Right lobe of liver (tissue), 6 donors: ENCODE results near the gene PIGW. TPM values are rescaled to one million over a fixed set of nuclear protein-coding genes. Genes with fewer than 3 reads are reported as not detected.

ENCODE experiments used
- ATAC-seq, 4 donors: fragments of 200-7000 bp; cut with Tn5 transposase; one replicate each; pipeline ENCODE4 v1.9.1; 2020; ENCODE audit warnings: mild to moderate bottlenecking in 4 of 4, moderate library complexity in 4 of 4
- DNase-seq, 3 donors: peaks; one replicate each; pipeline ENCODE4 v3.0.0-alpha.2; 2020
- H3K27ac ChIP-seq, 3 donors: fragments of 200-600 bp; one replicate each; pipeline ENCODE4 v1.8.0; 2022
- H3K27me3 ChIP-seq, 2 donors: fragments of 200-600 bp; one replicate each; pipeline ENCODE4 v1.8.0; 2022
- H3K36me3 ChIP-seq, 4 donors: fragments of 200-600 bp; sonication (generic) in 1 of 4; one replicate each; pipeline versions ENCODE4 v1.5.1 to v1.8.0; 2017 to 2022; ENCODE audit warnings: control low read depth in 1 of 4
- H3K4me1 ChIP-seq, 4 donors: fragments of 200-600 bp; sonication (generic) in 1 of 4; one replicate each; pipeline versions ENCODE4 v1.5.1 to v1.8.0; 2017 to 2022; ENCODE audit warnings: control low read depth in 1 of 4
- H3K4me3 ChIP-seq, 3 donors: fragments of 200-600 bp; one replicate each; pipeline ENCODE4 v1.8.0; 2022
- H3K9me3 ChIP-seq, 4 donors: fragments of 200-600 bp; sonication (generic) in 1 of 4; one replicate each; pipeline versions ENCODE4 v1.5.1 to v1.8.0; 2017 to 2022; ENCODE audit warnings: control low read depth in 1 of 4
- POLR2A ChIP-seq: fragments of 450-650 bp; IDR thresholded peaks from one replicate; pipeline ENCODE4 v1.6.1; 2017; ENCODE audit warnings: antibody characterized with exemption, mild to moderate bottlenecking
- WGBS: methylation state at CpG from one replicate; pipeline ENCODE4 v1.1.6; 2018; ENCODE audit warnings: low coverage, low lambda C conversion rate; ENCODE audit not compliant: insufficient coverage; ENCODE audit errors: missing lambda C conversion rate; 5-methylcytosine and 5-hydroxymethylcytosine counted together
- intact Hi-C, 2 donors: fragments of 100-400 bp; cut with DNase I; formaldehyde crosslinking; loops; one replicate each; pipeline versions ENCODE4 v1.11.2 to v1.14.1; 2022
- total RNA-seq, 6 experiments: library from RNA; depleted of rRNA in 2 of 6; stranded (reverse); fragments of >200 nt in 2 of 6; fragmentation: NEBNext Ultra II Directional in 3 of 6; extraction: Animal tissue kit (Norgen Biotek cat#: 25700) in 3 of 6; gene quantifications; one replicate each; pipeline versions ENCODE4 v1.1.0 to v1.2.4, GENCODE V29; 2016 to 2023
- TF ChIP-seq, protein P1 (sequence below), 4 donors: fragments of 200-600 bp in 3 of 4; fragments of 450-650 bp in 1 of 4; IDR thresholded peaks; one replicate each; pipeline versions ENCODE4 v1.5.1 to v1.8.0; 2016 to 2022; ENCODE audit warnings: antibody characterized with exemption in 4 of 4, mild to moderate bottlenecking in 2 of 4
- donor health status: DM: no; HTN: yes; CAD: no.
- donor health status: DM: no; HTN: no; CAD: no.
- donor health status: DM: no; HTN: no; CAD: no.
- donor health status: DM: no; HTN: yes; CAD: no.
- donor health status: DM: no; HTN: yes; CAD: no.

The PIGW gene
- total RNA-seq, 6 experiments from 2014 or later = 3.0 to 6.1 (median 4.1) TPM

GRCh38 chr17:36496018-36496789 lies 38.6 kb upstream of the PIGW start:
- 69% methylated on average over 6 of the region's 9 CpGs for WGBS
- no peaks in the 10 kb centered on the region for H3K9me3 ChIP-seq
- intact Hi-C loops = no loop called here
- DNase-seq (peak in 1 of 3 donors; percentile 38), ATAC-seq (peak; percentile 27 to 77 (median 38))
- TF ChIP-seq, protein P1, sequence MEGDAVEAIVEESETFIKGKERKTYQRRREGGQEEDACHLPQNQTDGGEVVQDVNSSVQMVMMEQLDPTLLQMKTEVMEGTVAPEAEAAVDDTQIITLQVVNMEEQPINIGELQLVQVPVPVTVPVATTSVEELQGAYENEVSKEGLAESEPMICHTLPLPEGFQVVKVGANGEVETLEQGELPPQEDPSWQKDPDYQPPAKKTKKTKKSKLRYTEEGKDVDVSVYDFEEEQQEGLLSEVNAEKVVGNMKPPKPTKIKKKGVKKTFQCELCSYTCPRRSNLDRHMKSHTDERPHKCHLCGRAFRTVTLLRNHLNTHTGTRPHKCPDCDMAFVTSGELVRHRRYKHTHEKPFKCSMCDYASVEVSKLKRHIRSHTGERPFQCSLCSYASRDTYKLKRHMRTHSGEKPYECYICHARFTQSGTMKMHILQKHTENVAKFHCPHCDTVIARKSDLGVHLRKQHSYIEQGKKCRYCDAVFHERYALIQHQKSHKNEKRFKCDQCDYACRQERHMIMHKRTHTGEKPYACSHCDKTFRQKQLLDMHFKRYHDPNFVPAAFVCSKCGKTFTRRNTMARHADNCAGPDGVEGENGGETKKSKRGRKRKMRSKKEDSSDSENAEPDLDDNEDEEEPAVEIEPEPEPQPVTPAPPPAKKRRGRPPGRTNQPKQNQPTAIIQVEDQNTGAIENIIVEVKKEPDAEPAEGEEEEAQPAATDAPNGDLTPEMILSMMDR (IDR thresholded peaks at IDR 0.05) = no peak
- no peak for TF ChIP-seq POLR2A
- no peak overlapping the region for H3K27ac ChIP-seq
- peaks cover 0 to 23% (median 0%) of the 10 kb centered on the region in 4 donors for H3K4me1 ChIP-seq
- peaks cover 0 to 57% (median 21%) of the 10 kb centered on the region in 4 donors for H3K36me3 ChIP-seq
- H3K4me3 ChIP-seq = no peak overlapping the region
- H3K27me3 ChIP-seq = no peaks in the 10 kb centered on the region

GRCh38 chr17:36498155-36498554 lies 36.6 kb upstream of the PIGW start:
- H3K4me1 ChIP-seq = peaks cover 0 to 23% (median 0%) of the 10 kb centered on the region in 4 donors
- H3K9me3 ChIP-seq = no peaks in the 10 kb centered on the region
- WGBS = 95% methylated on average over 4 of the region's 9 CpGs
- DNase-seq (peak in 1 of 3 donors; percentile 19), ATAC-seq (peak in 1 of 4 donors; percentile 13)
- H3K36me3 ChIP-seq = peaks cover 0 to 43% (median 22%) of the 10 kb centered on the region in 4 donors
- no peak overlapping the region for H3K27ac ChIP-seq
- intact Hi-C loops = no loop called here
- H3K27me3 ChIP-seq = no peaks in the 10 kb centered on the region
- no peak overlapping the region for H3K4me3 ChIP-seq
- TF ChIP-seq, protein P1 (IDR thresholded peaks at IDR 0.05) = no peak
- no peak for TF ChIP-seq POLR2A

DNA sequence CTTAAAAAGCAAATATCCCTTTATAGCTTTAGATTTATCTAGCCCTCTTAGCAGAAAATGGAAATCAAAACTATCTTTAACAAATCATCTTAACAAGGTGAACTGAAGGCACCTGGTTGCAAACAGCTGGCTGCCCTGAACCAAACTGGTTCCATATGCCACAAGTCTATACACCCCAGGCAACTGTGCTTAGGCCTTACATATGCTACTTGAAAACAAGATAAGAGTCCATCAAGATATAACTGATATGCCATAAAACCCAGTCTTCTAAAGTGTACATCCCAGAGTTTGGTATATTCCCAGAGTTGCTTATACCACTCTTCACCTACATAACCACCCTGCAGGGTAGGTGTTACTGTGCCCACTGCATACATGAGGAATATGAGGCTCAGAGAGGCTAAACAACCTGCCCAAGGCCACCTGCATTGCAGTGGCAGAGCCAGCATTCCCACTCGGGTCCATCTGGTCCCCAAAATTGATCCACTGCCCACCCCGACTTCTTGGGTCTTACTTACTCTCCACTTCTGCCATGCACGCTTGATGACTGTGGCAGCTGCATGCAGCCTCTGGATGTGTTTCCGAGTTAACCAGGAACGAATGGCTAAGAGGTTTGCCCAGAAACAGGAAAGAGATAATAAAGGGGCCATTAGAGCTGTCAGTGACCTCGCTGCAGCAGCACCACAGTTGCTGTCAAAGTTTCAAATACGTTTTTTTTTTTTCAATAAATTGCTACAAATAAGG lies 36.1 kb upstream of the PIGW start:
- intact Hi-C loops = no loop called here
- DNase-seq (peak in 1 of 3 donors; percentile 22), ATAC-seq (no peak)
- H3K27ac ChIP-seq = no peak overlapping the region
- 68% methylated on average over 7 of the region's 7 CpGs for WGBS
- no peak overlapping the region for H3K4me3 ChIP-seq
- peaks cover 0 to 37% (median 19%) of the 10 kb centered on the region in 4 donors for H3K36me3 ChIP-seq
- peaks cover 0 to 23% (median 0%) of the 10 kb centered on the region in 4 donors for H3K4me1 ChIP-seq
- H3K27me3 ChIP-seq = no peaks in the 10 kb centered on the region
- TF ChIP-seq, protein P1 (IDR thresholded peaks at IDR 0.05) = no peak
- no peak for TF ChIP-seq POLR2A
- no peaks in the 10 kb centered on the region for H3K9me3 ChIP-seq

DNA sequence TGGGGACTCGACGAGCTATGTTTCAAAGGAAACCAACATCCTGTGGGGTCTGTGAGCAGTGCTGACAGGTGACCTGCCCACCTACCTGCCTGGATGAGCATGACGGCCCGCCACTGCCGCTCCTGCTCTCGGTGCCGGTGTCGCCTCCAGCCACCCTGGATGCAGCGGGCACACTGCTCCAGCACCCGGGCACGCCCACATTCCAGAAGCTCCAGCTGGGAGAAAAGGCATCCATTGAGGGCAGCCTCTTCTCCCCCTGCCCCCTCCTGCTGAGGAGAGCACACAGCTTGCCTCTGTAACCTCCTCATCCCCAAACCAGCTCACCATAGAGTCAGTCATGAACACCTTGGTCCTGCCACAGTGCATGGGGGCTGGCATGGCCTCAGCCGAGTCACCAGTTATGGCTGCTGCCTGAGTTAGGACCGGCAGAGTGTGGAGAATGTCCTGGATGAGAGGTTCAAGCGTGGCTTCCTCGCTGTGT lies 34.0 kb upstream of the PIGW start:
- intact Hi-C loops = no loop called here
- 75% methylated on average over 2 of the region's 15 CpGs for WGBS
- Histone ChIP-seq H3K4me1 (peaks cover 0 to 9% (median 0%) of the 10 kb centered on the region in 4 donors), H3K4me3 (no peak overlapping the region), H3K9me3 (no peaks in the 10 kb centered on the region), H3K27me3 (no peaks in the 10 kb centered on the region), H3K36me3 (peaks cover 0 to 30% (median 16%) of the 10 kb centered on the region in 4 donors), H3K27ac (no peak overlapping the region)
- no peak for ATAC-seq
- no peak for TF ChIP-seq POLR2A
- TF ChIP-seq, protein P1 (IDR thresholded peaks at IDR 0.05) = no peak
- DNase-seq = peak in 1 of 3 donors; percentile 38
